Cardiac fibroblast (primary cell): ENCODE data around the gene SLC13A4.
A peak's percentile ranks its signal among the peaks of the same experiment; 100 is the strongest.
"Not testable (repeated sequence)": the region's sequence is repeated elsewhere in the genome, so short reads cannot be mapped to it uniquely, and the experiment has no call there.

Source experiments
- DNase-seq, 2 donors: peaks; one replicate each; pipeline versions ENCODE4 v3.0.0 to v3.0.0-alpha.2; 2010; ENCODE audit warnings: low read depth in 2 of 2
- H3K4me3 ChIP-seq, 2 donors: replicated peaks in 1 of 2; 1 replicate in 1 of 2; 2 replicates in 1 of 2; pipeline ENCODE4 v1.5.1; 2011; ENCODE audit warnings: low read depth in 2 of 2, low read length in 2 of 2, mild to moderate bottlenecking in 2 of 2, moderate library complexity in 1 of 2
- CTCF ChIP-seq: IDR thresholded peaks from one replicate; pipeline ENCODE4 v1.5.1; 2011; ENCODE audit warnings: low read depth, mild to moderate bottlenecking, low read length, inconsistent platforms

The SLC13A4 gene

GRCh38 chr7:135647755-135648154 lies 80.2 kb downstream of the SLC13A4 start:
- H3K4me3 ChIP-seq = no peak overlapping the region
- no peak for TF ChIP-seq CTCF
- no peak for DNase-seq

- peak; percentile 72 to 75 for DNase-seq
- peak; percentile 73 for TF ChIP-seq CTCF
- H3K4me3 ChIP-seq = no peak overlapping the region
Measured at GRCh38 chr7:135645296-135645904, 82.6 kb downstream of the SLC13A4 start.

- no peak overlapping the region for H3K4me3 ChIP-seq
- no peak for TF ChIP-seq CTCF
Measured at GRCh38 chr7:135644729-135645128, 83.3 kb downstream of the SLC13A4 start.

GRCh38 chr7:135644154-135644553 lies 83.8 kb downstream of the SLC13A4 start:
- DNase-seq = peak in 1 of 2 donors; percentile 26
- H3K4me3 ChIP-seq = no peak overlapping the region
- no peak for TF ChIP-seq CTCF

More at GRCh38 chr7:135644729-135645128, 83.3 kb downstream of the SLC13A4 start:
- DNase-seq = no peak

- not testable (repeated sequence) for H3K4me3 ChIP-seq, DNase-seq
Measured at GRCh38 chr7:135639690-135640089, 88.3 kb downstream of the SLC13A4 start.

GRCh38 chr7:135634191-135634878 lies 93.7 kb downstream of the SLC13A4 start:
- H3K4me3 ChIP-seq = no peak overlapping the region
- DNase-seq = no peak
- no peak for TF ChIP-seq CTCF
